HCT116 (cell line): Measurements from ENCODE around the gene SHH. TPM values are rescaled to one million over a fixed set of nuclear protein-coding genes. Genes with fewer than 3 reads are reported as not detected.

Source experiments
- ATAC-seq: fragments of 200-7000 bp; cut with Tn5 transposase; 2 replicates; pipeline ENCODE4 v1.9.1; 2020; ENCODE audit warnings: mild to moderate bottlenecking, moderate library complexity
- BruUV-seq: library from RNA; stranded (reverse); fragments of 400-500 nt; replicated peaks from 2 replicates; lab custom pipeline; 2021; lab: Mats Ljungman, UMichigan
- CTCF ChIA-PET: fragments of 300-600 bp; sonication (Branson Sonifier 250); formaldehyde crosslinking; loops from one replicate; lab custom pipeline; 2021; ENCODE audit warnings: antibody characterized with exemption; lab: Charles Lee
- POLR2A ChIA-PET: fragments of 300-600, 350-600 bp; sonication (Branson Sonifier 250); formaldehyde crosslinking; loops from one replicate; lab custom pipeline; 2021; ENCODE audit warnings: antibody characterized with exemption; lab: Charles Lee
- RAD21 ChIA-PET, 2 experiments: fragments of 300-600 bp; sonication (Branson Sonifier 250); formaldehyde crosslinking; loops; one replicate each; lab custom pipeline; 2023; ENCODE audit warnings: low total read pairs in 2 of 2; ENCODE audit not compliant: uncharacterized antibody in 2 of 2, unreplicated experiment in 2 of 2, low non-redundant PET in 1 of 2; lab: Charles Lee
- DNase-seq: peaks from one replicate; pipeline ENCODE4 v3.0.0-alpha.2; 2010; ENCODE audit warnings: low read depth, low spot score
- H2AFZ ChIP-seq: fragments of 200-600 bp; shearing (Covaris generic), sonication (generic); 2 replicates; pipeline ENCODE4 v1.6.1; 2017; ENCODE audit warnings: low read depth, mixed run types, mixed read lengths, antibody characterized with exemption, low read length; ENCODE audit not compliant: poor library complexity, severe bottlenecking
- H3K27ac ChIP-seq: 2 replicates; pipeline ENCODE4 v1.5.1; 2012; ENCODE audit warnings: low read depth, low read length
- H3K27me3 ChIP-seq: fragments of 200-600 bp; sonication (generic); 2 replicates; pipeline ENCODE4 v1.6.1; 2016; ENCODE audit warnings: mixed run types, low read length, mixed read lengths; ENCODE audit not compliant: insufficient read depth
- H3K36me3 ChIP-seq, 2 experiments: fragments of 200-500 bp in 1 of 2; fragments of 200-600 bp in 1 of 2; sonication (Bioruptor generic) in 1 of 2; sonication (generic) in 1 of 2; 2 replicates each; pipeline versions ENCODE4 v1.5.1 to v1.6.1; 2014 to 2016; ENCODE audit warnings: low read length in 2 of 2, inconsistent platforms in 1 of 2, mixed read lengths in 1 of 2, mixed run types in 1 of 2; ENCODE audit not compliant: insufficient read depth in 2 of 2, control insufficient read depth in 1 of 2
- H3K4me1 ChIP-seq, 2 experiments: fragments of 200-600 bp in 1 of 2; sonication (generic) in 1 of 2; 2 replicates each; pipeline versions ENCODE4 v1.5.1 to v1.6.1; 2012 to 2017; ENCODE audit warnings: low read length in 2 of 2, inconsistent platforms in 1 of 2, mild to moderate bottlenecking in 1 of 2, mixed read lengths in 1 of 2, mixed run types in 1 of 2, moderate library complexity in 1 of 2; ENCODE audit not compliant: insufficient read depth in 2 of 2, control insufficient read depth in 1 of 2
- H3K4me2 ChIP-seq: fragments of 200-600 bp; sonication (generic); 2 replicates; pipeline ENCODE4 v1.6.1; 2017; ENCODE audit warnings: mixed run types, low read length, mixed read lengths
- H3K4me3 ChIP-seq, 2 experiments: fragments of 200-600 bp in 1 of 2; sonication (generic) in 1 of 2; replicated peaks in 1 of 2; 2 replicates each; pipeline ENCODE4 v1.5.1; 2011 to 2016; ENCODE audit warnings: low read length in 2 of 2, control low read depth in 1 of 2, low read depth in 1 of 2, mild to moderate bottlenecking in 1 of 2, mixed read lengths in 1 of 2, mixed run types in 1 of 2
- H3K79me2 ChIP-seq: fragments of 200-600 bp; sonication (generic); 2 replicates; pipeline ENCODE4 v1.6.1; 2017; ENCODE audit warnings: mild to moderate bottlenecking, mixed run types, low read length, moderate library complexity, mixed read lengths; ENCODE audit not compliant: insufficient read depth
- H3K9ac ChIP-seq: fragments of 200-600 bp; sonication (generic); 2 replicates; pipeline ENCODE4 v1.6.1; 2016; ENCODE audit warnings: low read length, mixed read lengths
- H3K9me2 ChIP-seq: fragments of 200-600 bp; sonication (generic), shearing (Covaris generic); 2 replicates; pipeline ENCODE4 v1.6.1; 2017; ENCODE audit warnings: mixed run types, mild to moderate bottlenecking, moderate library complexity; ENCODE audit not compliant: insufficient read depth
- H3K9me3 ChIP-seq, 2 experiments: fragments of 200-500 bp in 1 of 2; fragments of 200-600 bp in 1 of 2; sonication (Bioruptor generic) in 1 of 2; sonication (generic) in 1 of 2; 2 replicates each; pipeline ENCODE4 v1.6.1; 2014 to 2017; ENCODE audit warnings: low read length in 2 of 2, mixed read lengths in 2 of 2, inconsistent platforms in 1 of 2, low read depth in 1 of 2, mild to moderate bottlenecking in 1 of 2, mixed run types in 1 of 2, moderate library complexity in 1 of 2; ENCODE audit not compliant: control insufficient read depth in 1 of 2, insufficient read depth in 1 of 2
- H4K20me1 ChIP-seq: fragments of 200-600 bp; sonication (generic), shearing (Covaris generic); 2 replicates; pipeline ENCODE4 v1.6.1; 2017; ENCODE audit warnings: mixed run types, mild to moderate bottlenecking, moderate library complexity; ENCODE audit not compliant: insufficient read depth
- CBX3 ChIP-seq: IDR thresholded peaks from 2 replicates; pipeline ENCODE4 v1.6.1; 2012; ENCODE audit warnings: low read depth
- EGR1 ChIP-seq: IDR thresholded peaks from 2 replicates; pipeline ENCODE4 v1.6.1; 2012; ENCODE audit warnings: low read depth
- EZH2phosphoT487 ChIP-seq: fragments of 200-600 bp; IDR thresholded peaks from 2 replicates; pipeline ENCODE4 v1.6.1; 2018; ENCODE audit warnings: antibody characterized with exemption, borderline replicate concordance
- JUND ChIP-seq: IDR thresholded peaks from 2 replicates; pipeline ENCODE4 v1.6.1; 2012
- POLR2A ChIP-seq: IDR thresholded peaks from 2 replicates; pipeline ENCODE4 v1.7.0; 2011; ENCODE audit warnings: borderline replicate concordance; ENCODE audit not compliant: insufficient read depth, insufficient read length; ENCODE audit errors: extremely low read depth
- POLR2AphosphoS5 ChIP-seq: IDR thresholded peaks from 2 replicates; pipeline ENCODE4 v1.6.1; 2011; ENCODE audit warnings: mild to moderate bottlenecking, low read depth, low read length, moderate library complexity
- RAD21 ChIP-seq: IDR thresholded peaks from 2 replicates; pipeline ENCODE4 v1.6.1; 2012; ENCODE audit warnings: low read depth, mild to moderate bottlenecking
- SIN3A ChIP-seq: IDR thresholded peaks from 2 replicates; pipeline ENCODE4 v1.6.1; 2012; ENCODE audit warnings: low read depth
- SRF ChIP-seq: IDR thresholded peaks from 2 replicates; pipeline ENCODE4 v1.6.1; 2012; ENCODE audit warnings: low read depth
- TCF7L2 ChIP-seq: IDR thresholded peaks from 2 replicates; pipeline ENCODE4 v1.7.0; 2011; ENCODE audit warnings: borderline replicate concordance, inconsistent platforms; ENCODE audit not compliant: insufficient read depth, insufficient read length; ENCODE audit errors: extremely low read depth
- intact Hi-C: fragments of 100-400 bp; cut with micrococcal nuclease; formaldehyde crosslinking; loops from 2 replicates; pipeline ENCODE4 v1.10.0; 2022
- total RNA-seq: library from RNA; stranded (reverse); gene quantifications from one replicate; pipeline ENCODE4 v1.2.1, GENCODE V29; 2021; ENCODE audit not compliant: unreplicated experiment
- TF ChIP-seq, protein P1 (sequence below): IDR thresholded peaks from 2 replicates; pipeline ENCODE4 v1.6.1; 2012; ENCODE audit warnings: low read depth
- TF ChIP-seq, protein P2 (sequence below): IDR thresholded peaks from 2 replicates; pipeline ENCODE4 v1.6.1; 2011; ENCODE audit warnings: mild to moderate bottlenecking, low read length, moderate library complexity; ENCODE audit not compliant: insufficient replicate concordance; ENCODE audit errors: extremely low read depth
- TF ChIP-seq, protein P3 (sequence below), 3 experiments: fragments of 200-600 bp in 1 of 3; sonication (generic) in 1 of 3; IDR thresholded peaks in 2 of 3; conservative IDR thresholded peaks in 1 of 3; 2 replicates each; pipeline ENCODE4 v1.5.1; 2012 to 2017; ENCODE audit warnings: low read depth in 2 of 3, low read length in 2 of 3, antibody characterized with exemption in 1 of 3, borderline replicate concordance in 1 of 3, control low read depth in 1 of 3, mild to moderate bottlenecking in 1 of 3, mixed read lengths in 1 of 3, mixed run types in 1 of 3, moderate library complexity in 1 of 3; ENCODE audit not compliant: insufficient read depth in 1 of 3

Gene SHH
- total RNA-seq, 1 experiment from 2014 or later = 0.32 TPM

DNA sequence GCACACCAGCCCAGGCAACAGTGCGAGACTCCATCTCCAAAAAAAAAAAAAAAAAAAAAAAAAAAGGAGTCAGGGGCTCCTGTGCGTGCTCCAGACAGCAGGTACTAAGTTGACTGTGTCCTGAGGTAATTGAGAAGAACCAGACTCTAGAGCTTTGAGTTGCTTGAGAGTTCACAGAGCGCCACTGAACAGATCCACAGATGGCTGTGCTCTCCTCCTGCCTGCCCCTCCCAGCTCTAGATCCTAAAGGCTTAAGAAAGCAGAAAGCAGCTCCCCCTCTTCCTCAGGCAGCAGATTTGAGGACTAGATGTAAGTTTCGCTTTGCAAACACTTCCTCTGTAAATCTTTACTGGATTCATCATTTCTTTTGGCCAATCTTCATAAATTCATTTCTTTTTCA lies 38.7 kb downstream of the SHH start:
- Histone ChIP-seq H3K4me2 (no peak overlapping the region), H3K9ac (no peak overlapping the region), H3K27me3 (no peaks in the 10 kb centered on the region), H3K9me2 (no peaks in the 10 kb centered on the region), H4K20me1 (no peaks in the 10 kb centered on the region), H3K27ac (no peak overlapping the region), H3K36me3 (peaks cover 13 to 28% of the 10 kb centered on the region in 2 experiments; a peak in 2 of 4 replicates), H3K4me3 (no peak overlapping the region), H3K4me1 (no peaks in the 10 kb centered on the region), H2AFZ (no peak overlapping the region), H3K9me3 (no peaks in the 10 kb centered on the region), H3K79me2 (peaks cover 8% of the 10 kb centered on the region)
- no TSS peak for BruUV-seq
- CTCF ChIA-PET = interaction anchor here (2.2 kb wide), 1 partner anchor 175 kb away, joined by 8 read pairs; no protein-coding TSS in a partner anchor
- intact Hi-C loops = no loop called here
- TF ChIP-seq EGR1 (no peak), SIN3A (no peak), SRF (no peak), JUND (no peak), POLR2AphosphoS5 (no peak), CBX3 (no peak), POLR2A (no peak), RAD21 (no peak), EZH2phosphoT487 (no peak), TCF7L2 (no peak)
- TF ChIP-seq, protein P1, sequence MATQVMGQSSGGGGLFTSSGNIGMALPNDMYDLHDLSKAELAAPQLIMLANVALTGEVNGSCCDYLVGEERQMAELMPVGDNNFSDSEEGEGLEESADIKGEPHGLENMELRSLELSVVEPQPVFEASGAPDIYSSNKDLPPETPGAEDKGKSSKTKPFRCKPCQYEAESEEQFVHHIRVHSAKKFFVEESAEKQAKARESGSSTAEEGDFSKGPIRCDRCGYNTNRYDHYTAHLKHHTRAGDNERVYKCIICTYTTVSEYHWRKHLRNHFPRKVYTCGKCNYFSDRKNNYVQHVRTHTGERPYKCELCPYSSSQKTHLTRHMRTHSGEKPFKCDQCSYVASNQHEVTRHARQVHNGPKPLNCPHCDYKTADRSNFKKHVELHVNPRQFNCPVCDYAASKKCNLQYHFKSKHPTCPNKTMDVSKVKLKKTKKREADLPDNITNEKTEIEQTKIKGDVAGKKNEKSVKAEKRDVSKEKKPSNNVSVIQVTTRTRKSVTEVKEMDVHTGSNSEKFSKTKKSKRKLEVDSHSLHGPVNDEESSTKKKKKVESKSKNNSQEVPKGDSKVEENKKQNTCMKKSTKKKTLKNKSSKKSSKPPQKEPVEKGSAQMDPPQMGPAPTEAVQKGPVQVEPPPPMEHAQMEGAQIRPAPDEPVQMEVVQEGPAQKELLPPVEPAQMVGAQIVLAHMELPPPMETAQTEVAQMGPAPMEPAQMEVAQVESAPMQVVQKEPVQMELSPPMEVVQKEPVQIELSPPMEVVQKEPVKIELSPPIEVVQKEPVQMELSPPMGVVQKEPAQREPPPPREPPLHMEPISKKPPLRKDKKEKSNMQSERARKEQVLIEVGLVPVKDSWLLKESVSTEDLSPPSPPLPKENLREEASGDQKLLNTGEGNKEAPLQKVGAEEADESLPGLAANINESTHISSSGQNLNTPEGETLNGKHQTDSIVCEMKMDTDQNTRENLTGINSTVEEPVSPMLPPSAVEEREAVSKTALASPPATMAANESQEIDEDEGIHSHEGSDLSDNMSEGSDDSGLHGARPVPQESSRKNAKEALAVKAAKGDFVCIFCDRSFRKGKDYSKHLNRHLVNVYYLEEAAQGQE = no peak
- TF ChIP-seq, protein P2, sequence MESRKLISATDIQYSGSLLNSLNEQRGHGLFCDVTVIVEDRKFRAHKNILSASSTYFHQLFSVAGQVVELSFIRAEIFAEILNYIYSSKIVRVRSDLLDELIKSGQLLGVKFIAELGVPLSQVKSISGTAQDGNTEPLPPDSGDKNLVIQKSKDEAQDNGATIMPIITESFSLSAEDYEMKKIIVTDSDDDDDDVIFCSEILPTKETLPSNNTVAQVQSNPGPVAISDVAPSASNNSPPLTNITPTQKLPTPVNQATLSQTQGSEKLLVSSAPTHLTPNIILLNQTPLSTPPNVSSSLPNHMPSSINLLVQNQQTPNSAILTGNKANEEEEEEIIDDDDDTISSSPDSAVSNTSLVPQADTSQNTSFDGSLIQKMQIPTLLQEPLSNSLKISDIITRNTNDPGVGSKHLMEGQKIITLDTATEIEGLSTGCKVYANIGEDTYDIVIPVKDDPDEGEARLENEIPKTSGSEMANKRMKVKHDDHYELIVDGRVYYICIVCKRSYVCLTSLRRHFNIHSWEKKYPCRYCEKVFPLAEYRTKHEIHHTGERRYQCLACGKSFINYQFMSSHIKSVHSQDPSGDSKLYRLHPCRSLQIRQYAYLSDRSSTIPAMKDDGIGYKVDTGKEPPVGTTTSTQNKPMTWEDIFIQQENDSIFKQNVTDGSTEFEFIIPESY = no peak
- TF ChIP-seq, protein P3, sequence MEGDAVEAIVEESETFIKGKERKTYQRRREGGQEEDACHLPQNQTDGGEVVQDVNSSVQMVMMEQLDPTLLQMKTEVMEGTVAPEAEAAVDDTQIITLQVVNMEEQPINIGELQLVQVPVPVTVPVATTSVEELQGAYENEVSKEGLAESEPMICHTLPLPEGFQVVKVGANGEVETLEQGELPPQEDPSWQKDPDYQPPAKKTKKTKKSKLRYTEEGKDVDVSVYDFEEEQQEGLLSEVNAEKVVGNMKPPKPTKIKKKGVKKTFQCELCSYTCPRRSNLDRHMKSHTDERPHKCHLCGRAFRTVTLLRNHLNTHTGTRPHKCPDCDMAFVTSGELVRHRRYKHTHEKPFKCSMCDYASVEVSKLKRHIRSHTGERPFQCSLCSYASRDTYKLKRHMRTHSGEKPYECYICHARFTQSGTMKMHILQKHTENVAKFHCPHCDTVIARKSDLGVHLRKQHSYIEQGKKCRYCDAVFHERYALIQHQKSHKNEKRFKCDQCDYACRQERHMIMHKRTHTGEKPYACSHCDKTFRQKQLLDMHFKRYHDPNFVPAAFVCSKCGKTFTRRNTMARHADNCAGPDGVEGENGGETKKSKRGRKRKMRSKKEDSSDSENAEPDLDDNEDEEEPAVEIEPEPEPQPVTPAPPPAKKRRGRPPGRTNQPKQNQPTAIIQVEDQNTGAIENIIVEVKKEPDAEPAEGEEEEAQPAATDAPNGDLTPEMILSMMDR (IDR thresholded peaks at IDR 0.05 in 2 of 3, conservative IDR thresholded peaks at IDR 0.05 in 1 of 3; ENCODE audit: borderline replicate concordance in 1 of 3, insufficient read depth in 1 of 3, low read depth in 2 of 3, low read length in 2 of 3) = no peak
- no peak for ATAC-seq
- POLR2A ChIA-PET = no interaction called here
- DNase-seq = no peak
- RAD21 ChIA-PET = no interaction called here
